HepG2 (cell line): ENCODE results near the gene CEMP1. TPM values are rescaled to one million over a fixed set of nuclear protein-coding genes. Genes with fewer than 3 reads are reported as not detected.

Experiments used
- CREB1 ChIP-seq, 2 experiments: fragments of 450-650 bp in 1 of 2; IDR thresholded peaks; 2 replicates each; pipeline ENCODE4 v1.6.1; 2016 to 2017; ENCODE audit warnings: control low read depth in 1 of 2, mild to moderate bottlenecking in 1 of 2, missing compliant biosample characterization in 1 of 2, missing genetic modification characterization in 1 of 2
- FIP1L1 ChIP-seq: fragments of 200-400 bp; formaldehyde crosslinking; IDR thresholded peaks from 2 replicates; pipeline ENCODE4 v1.6.1; 2018; ENCODE audit warnings: low read depth, mild to moderate bottlenecking, low read length, moderate library complexity, borderline replicate concordance; ENCODE audit not compliant: insufficient read depth
- HNF1B ChIP-seq: sonication (generic); formaldehyde crosslinking; IDR thresholded peaks from 2 replicates; pipeline ENCODE4 v1.5.1; 2020; ENCODE audit warnings: mild to moderate bottlenecking, moderate library complexity, missing genetic modification reagents
- HNRNPL ChIP-seq: fragments of 200-400 bp; formaldehyde crosslinking; IDR thresholded peaks from 2 replicates; pipeline ENCODE4 v1.6.1; 2017; ENCODE audit warnings: mild to moderate bottlenecking, low read depth, low read length
- MTA3 ChIP-seq: sonication (generic); formaldehyde crosslinking; IDR thresholded peaks from 2 replicates; pipeline ENCODE4 v1.4.0; 2020; ENCODE audit warnings: missing genetic modification reagents
- PRDM15 ChIP-seq: sonication (generic); formaldehyde crosslinking; IDR thresholded peaks from 2 replicates; pipeline ENCODE4 v1.4.0; 2020; ENCODE audit warnings: missing genetic modification reagents
- THRA ChIP-seq: sonication (generic); formaldehyde crosslinking; IDR thresholded peaks from 2 replicates; pipeline ENCODE4 v1.4.0; 2020; ENCODE audit warnings: missing genetic modification reagents, borderline replicate concordance
- ZNF101 ChIP-seq: sonication (generic); formaldehyde crosslinking; IDR thresholded peaks from 2 replicates; pipeline ENCODE4 v1.4.0; 2020; ENCODE audit warnings: mild to moderate bottlenecking, low read depth, missing genetic modification reagents, borderline replicate concordance
- ZNF451 ChIP-seq: sonication (generic); formaldehyde crosslinking; IDR thresholded peaks from 2 replicates; pipeline ENCODE4 v1.5.0; 2020; ENCODE audit warnings: mild to moderate bottlenecking, missing genetic modification reagents
- ZNF512B ChIP-seq: sonication (generic); formaldehyde crosslinking; IDR thresholded peaks from 2 replicates; pipeline ENCODE4 v1.5.1; 2020; ENCODE audit warnings: missing genetic modification reagents, mild to moderate bottlenecking, borderline replicate concordance
- ZNF704 ChIP-seq: sonication (generic); formaldehyde crosslinking; IDR thresholded peaks from 2 replicates; pipeline ENCODE4 v1.8.1; 2023; ENCODE audit warnings: mild to moderate bottlenecking, inconsistent platforms, moderate library complexity, missing genetic modification reagents, borderline replicate concordance
- ZNF850 ChIP-seq: sonication (generic); formaldehyde crosslinking; conservative IDR thresholded peaks from 2 replicates; pipeline ENCODE4 v1.9.0; 2021; ENCODE audit warnings: mild to moderate bottlenecking, missing genetic modification reagents
- polyA plus RNA-seq, 8 experiments: library from polyadenylated mRNA; depleted of rRNA in 3 of 8; stranded (reverse) in 7 of 8; unstranded in 1 of 8; fragments of >200 nt; fragmentation: Illumina TruSeq in 4 of 8; extraction: Trizol in 4 of 8; gene quantifications; 2 replicates each; pipeline versions ENCODE4 v1.2.1 to v1.2.3, GENCODE V29; 2011 to 2016; ENCODE audit warnings: low read depth in 4 of 8, missing spikeins in 1 of 8, mixed read lengths in 1 of 8; ENCODE audit not compliant: insufficient read depth in 1 of 8
- total RNA-seq, 5 experiments: library from RNA; depleted of rRNA; stranded (reverse); fragments of >200 nt; fragmentation: Illumina TruSeq; extraction: Trizol; gene quantifications; 2 replicates each; pipeline ENCODE4 v1.2.3, GENCODE V29; 2016; ENCODE audit warnings: low read depth in 1 of 5

The CEMP1 gene
- total and polyA plus RNA-seq, 2 of the 13 experiments (the other 11 are each of a cell fraction or from before 2014, with no cell fraction given) = not detected

GRCh38 chr16:2531696-2532493, 687 bp upstream of the CEMP1 start (continued):
- no peak for TF ChIP-seq THRA (CRISPR knock-in tag)
- TF ChIP-seq ZNF704 (CRISPR knock-in tag) = 0 out of 2 replicates have a peak, but pooled peaks have one; percentile 28
- TF ChIP-seq HNF1B (CRISPR knock-in tag) = peak; percentile 69
- peak; percentile 67; the same call in 1 of the 2 replicates for TF ChIP-seq ZNF451 (CRISPR knock-in tag)
- no peak for TF ChIP-seq ZNF850 (CRISPR knock-in tag)
- no peak for TF ChIP-seq FIP1L1
- TF ChIP-seq ZNF101 (CRISPR knock-in tag) = no peak
- no peak for TF ChIP-seq MTA3 (CRISPR knock-in tag)
- TF ChIP-seq PRDM15 (CRISPR knock-in tag) = no peak
- TF ChIP-seq ZNF512B = no peak
- peak; percentile 84 for TF ChIP-seq CREB1 (IDR thresholded peaks at IDR 0.05)
- TF ChIP-seq CREB1 (CRISPR knock-in tag; IDR thresholded peaks at IDR 0.05) = no peak; the same call in 1 of the 2 replicates
- TF ChIP-seq HNRNPL = no peak
